Central memory CD8-positive, alpha-beta T cell (primary cell): ENCODE results near the gene XPR1.

Experiments
- ATAC-seq: fragments of 150-1000 bp; cut with Tn5 transposase; replicated peaks from 2 replicates; pipeline ENCODE4 v1.10.0; 2022; ENCODE audit warnings: mild to moderate bottlenecking, moderate FRiP score, moderate number of reproducible peaks; ENCODE audit not compliant: poor library complexity, severe bottlenecking; ENCODE audit errors: extremely low read depth
- DNase-seq, 2 donors: peaks; one replicate each; pipeline ENCODE4 v3.0.0; 2021; ENCODE audit warnings: low spot score in 2 of 2
- H3K27ac Mint-ChIP-seq: one replicate; pipeline ENCODE4 v1.8.0; 2022; ENCODE audit warnings: low read depth, mild to moderate bottlenecking, moderate library complexity, mixed read lengths
- H3K27me3 Mint-ChIP-seq: one replicate; pipeline ENCODE4 v1.8.0; 2022; ENCODE audit warnings: mixed read lengths
- H3K36me3 Mint-ChIP-seq: one replicate; pipeline ENCODE4 v1.8.0; 2022; ENCODE audit warnings: mild to moderate bottlenecking, moderate library complexity, mixed read lengths; ENCODE audit not compliant: insufficient read depth
- H3K4me1 Mint-ChIP-seq: one replicate; pipeline ENCODE4 v1.8.0; 2022; ENCODE audit warnings: mixed read lengths
- H3K4me3 Mint-ChIP-seq: one replicate; pipeline ENCODE4 v1.8.0; 2022; ENCODE audit warnings: mild to moderate bottlenecking, moderate library complexity, mixed read lengths
- H3K9me3 Mint-ChIP-seq: one replicate; pipeline ENCODE4 v1.8.0; 2022; ENCODE audit warnings: mixed read lengths

XPR1 gene

GRCh38 chr1:180884588-180885300, 252.9 kb downstream of the XPR1 start:
- Mint-ChIP-seq H3K27me3 (no peaks in the 10 kb centered on the region), H3K4me3 (no peak overlapping the region), H3K4me1 (no peaks in the 10 kb centered on the region), H3K36me3 (peaks cover 11% of the 10 kb centered on the region), H3K27ac (no peak overlapping the region), H3K9me3 (no peaks in the 10 kb centered on the region)
- DNase-seq (no peak), ATAC-seq (no peak)

DNA sequence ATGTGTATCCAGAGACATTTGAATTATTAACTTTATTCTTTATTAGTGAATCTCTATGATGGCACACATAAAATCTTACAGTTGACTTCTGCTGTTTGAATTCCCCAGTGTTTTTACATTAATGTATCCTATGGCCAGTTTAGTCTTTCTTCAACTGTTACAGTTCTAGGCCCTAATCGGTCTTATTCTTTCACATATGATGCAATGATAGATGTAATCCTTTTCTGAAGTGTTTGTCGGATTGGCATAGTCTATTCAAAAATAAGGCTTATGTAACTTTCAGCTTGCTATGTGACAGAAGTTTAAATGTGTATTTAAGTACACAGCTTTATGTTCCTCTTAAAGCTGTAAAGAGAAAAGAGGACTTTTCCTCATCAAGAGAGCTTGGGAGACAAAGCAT, 254.5 kb downstream of the XPR1 start:
- H3K27me3 Mint-ChIP-seq, result no peaks in the 10 kb centered on the region
- peaks cover 8% of the 10 kb centered on the region for H3K36me3 Mint-ChIP-seq
- no peak overlapping the region for H3K27ac Mint-ChIP-seq
- DNase-seq (no peak), ATAC-seq (no peak)
- no peaks in the 10 kb centered on the region for H3K9me3 Mint-ChIP-seq
- no peak overlapping the region for H3K4me3 Mint-ChIP-seq
- no peaks in the 10 kb centered on the region for H3K4me1 Mint-ChIP-seq

DNA sequence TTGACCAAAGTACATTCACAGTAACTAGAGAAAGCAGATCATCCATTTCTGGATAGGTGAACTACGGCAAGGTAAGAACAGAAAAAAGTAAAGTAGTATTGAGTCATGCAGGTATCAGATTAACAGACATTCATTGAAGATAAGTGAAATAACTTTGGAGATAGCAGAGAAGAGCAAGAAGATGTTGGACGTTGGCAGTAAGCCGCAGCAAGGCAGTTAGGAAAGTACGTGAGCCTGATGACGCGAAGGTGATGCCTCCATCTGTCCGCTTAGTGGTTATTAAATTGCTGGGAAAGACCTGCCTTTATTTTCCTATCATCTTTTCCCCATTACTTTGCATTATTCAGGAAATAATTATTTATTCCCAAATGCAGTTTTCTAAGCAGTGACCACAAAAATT, 256.0 kb downstream of the XPR1 start:
- Mint-ChIP-seq H3K4me3 (no peak overlapping the region), H3K27me3 (no peaks in the 10 kb centered on the region), H3K36me3 (peaks cover 9% of the 10 kb centered on the region), H3K4me1 (no peaks in the 10 kb centered on the region), H3K9me3 (no peaks in the 10 kb centered on the region), H3K27ac (no peak overlapping the region)
- DNase-seq (no peak), ATAC-seq (no peak)

GRCh38 chr1:180888870-180889269, 257.0 kb downstream of the XPR1 start:
- ATAC-seq, result no peak
- Mint-ChIP-seq H3K9me3 (no peaks in the 10 kb centered on the region), H3K4me3 (no peak overlapping the region), H3K36me3 (peaks cover 7% of the 10 kb centered on the region), H3K27me3 (no peaks in the 10 kb centered on the region), H3K27ac (no peak overlapping the region), H3K4me1 (no peaks in the 10 kb centered on the region)
- no peak for DNase-seq

DNA sequence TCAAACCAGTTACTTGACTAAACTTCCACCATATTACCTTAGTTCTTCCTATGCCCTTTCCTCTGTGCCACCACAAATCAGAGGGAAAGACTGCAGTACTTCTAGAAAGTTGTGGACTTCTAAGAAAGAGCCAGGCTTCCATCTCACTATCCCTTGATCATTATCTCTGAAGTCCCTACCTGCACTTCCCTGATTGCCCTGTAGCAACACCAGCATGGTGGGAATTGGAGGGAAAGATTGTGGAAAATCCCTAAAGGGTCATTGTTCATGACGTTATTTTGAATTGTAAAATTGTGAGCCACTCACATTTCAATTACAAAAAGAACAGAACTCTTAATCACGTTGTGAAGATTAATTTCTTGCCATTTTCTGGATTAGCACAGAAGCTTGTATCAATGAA, 257.5 kb downstream of the XPR1 start:
- H3K27me3 Mint-ChIP-seq, result no peaks in the 10 kb centered on the region
- ATAC-seq (no peak), DNase-seq (no peak)
- no peaks in the 10 kb centered on the region for H3K4me1 Mint-ChIP-seq
- H3K4me3 Mint-ChIP-seq, result no peak overlapping the region
- no peaks in the 10 kb centered on the region for H3K9me3 Mint-ChIP-seq
- H3K36me3 Mint-ChIP-seq, result peaks cover 7% of the 10 kb centered on the region
- H3K27ac Mint-ChIP-seq, result no peak overlapping the region

DNA sequence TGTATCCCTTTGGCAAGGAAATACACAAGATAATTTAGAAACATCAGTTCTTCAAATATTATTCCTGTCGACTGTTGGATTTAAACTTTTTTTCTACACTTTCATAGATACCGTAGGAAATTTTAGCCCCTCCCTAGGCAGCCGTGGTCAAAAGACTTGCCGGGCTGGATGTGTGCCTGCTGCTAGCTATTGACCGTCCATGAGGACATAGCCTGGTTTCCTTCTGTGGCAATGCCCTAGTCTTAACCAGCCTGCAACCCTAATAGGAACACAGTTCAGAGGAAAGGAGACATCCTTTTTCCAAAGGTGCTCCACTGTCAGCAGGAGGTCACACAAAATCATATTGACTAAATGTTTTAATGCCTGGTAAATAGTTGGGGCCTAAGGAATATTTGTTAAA, 260.4 kb downstream of the XPR1 start:
- Mint-ChIP-seq H3K4me3 (no peak overlapping the region), H3K9me3 (no peaks in the 10 kb centered on the region), H3K27me3 (no peaks in the 10 kb centered on the region), H3K27ac (no peak overlapping the region), H3K4me1 (no peaks in the 10 kb centered on the region), H3K36me3 (peaks cover 4% of the 10 kb centered on the region)
- ATAC-seq (no peak), DNase-seq (no peak)

DNA sequence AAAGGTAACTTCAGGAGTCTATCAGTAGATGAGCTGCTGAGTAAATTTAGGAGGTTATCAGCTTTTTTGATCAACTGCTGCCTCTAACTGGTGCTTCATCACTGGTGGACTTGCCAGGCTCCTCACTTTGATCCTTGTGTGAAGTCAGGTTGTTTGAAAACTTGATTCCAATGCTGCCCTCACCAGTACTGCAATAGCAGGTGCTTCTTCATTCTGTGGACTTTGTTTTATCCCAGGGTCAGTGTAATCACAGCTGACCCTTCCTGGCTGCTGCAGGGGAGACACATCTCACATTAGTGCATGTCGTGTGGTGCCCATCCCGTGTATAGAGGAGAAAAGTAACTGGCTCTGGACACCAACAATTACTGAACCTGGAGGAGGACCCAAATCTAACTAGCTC, 260.9 kb downstream of the XPR1 start:
- H3K4me3 Mint-ChIP-seq, result no peak overlapping the region
- H3K4me1 Mint-ChIP-seq, result no peaks in the 10 kb centered on the region
- no peak for ATAC-seq
- H3K27me3 Mint-ChIP-seq, result no peaks in the 10 kb centered on the region
- no peak for DNase-seq
- no peaks in the 10 kb centered on the region for H3K9me3 Mint-ChIP-seq
- no peak overlapping the region for H3K27ac Mint-ChIP-seq
- H3K36me3 Mint-ChIP-seq, result peaks cover 3% of the 10 kb centered on the region

DNA sequence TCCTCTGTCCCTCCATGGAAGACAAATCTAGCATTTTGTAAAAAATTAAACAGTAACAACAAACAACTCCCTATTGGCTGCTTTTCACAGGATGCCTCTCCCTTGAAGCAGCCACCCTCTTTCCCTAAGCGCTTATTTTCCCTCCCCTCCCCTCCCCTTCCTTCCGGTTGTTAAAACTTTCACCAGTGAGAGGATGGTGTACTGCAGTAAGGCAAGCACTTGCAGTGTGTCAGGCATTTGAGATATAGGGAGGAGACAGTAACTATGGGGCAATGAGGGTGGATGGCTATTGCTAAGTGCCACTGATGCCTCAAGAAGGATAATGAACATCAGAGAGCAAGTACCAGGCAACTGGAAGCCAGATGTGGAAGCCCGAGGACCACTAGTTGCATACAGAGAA, 261.8 kb downstream of the XPR1 start:
- H3K27ac Mint-ChIP-seq, result no peak overlapping the region
- H3K4me1 Mint-ChIP-seq, result no peaks in the 10 kb centered on the region
- no peak for DNase-seq
- no peak for ATAC-seq
- H3K4me3 Mint-ChIP-seq, result no peak overlapping the region
- H3K9me3 Mint-ChIP-seq, result no peaks in the 10 kb centered on the region
- H3K36me3 Mint-ChIP-seq, result peaks cover 2% of the 10 kb centered on the region
- no peaks in the 10 kb centered on the region for H3K27me3 Mint-ChIP-seq

DNA sequence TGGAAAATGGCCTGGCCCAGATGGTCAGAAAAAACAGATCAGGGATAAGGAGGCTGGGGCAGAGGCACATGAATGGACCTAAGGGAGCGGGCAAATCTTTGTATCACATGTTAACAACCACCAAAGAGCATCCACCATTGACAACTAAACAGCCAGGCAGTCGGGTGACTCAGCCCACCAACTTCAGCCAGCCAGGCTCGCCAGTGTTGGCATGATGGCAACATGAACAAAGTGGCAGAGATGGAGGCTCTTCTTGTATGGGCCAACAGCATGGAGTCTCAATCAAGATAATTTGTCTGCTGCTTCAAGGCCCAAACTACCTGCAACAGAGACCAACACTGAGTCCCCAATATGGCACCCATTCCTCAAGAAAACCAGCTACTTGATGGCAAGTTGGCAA, 264.3 kb downstream of the XPR1 start:
- DNase-seq (no peak), ATAC-seq (no peak)
- Mint-ChIP-seq H3K4me3 (no peak overlapping the region), H3K36me3 (peaks cover 2% of the 10 kb centered on the region), H3K27ac (no peak overlapping the region), H3K27me3 (no peaks in the 10 kb centered on the region), H3K9me3 (no peaks in the 10 kb centered on the region), H3K4me1 (no peaks in the 10 kb centered on the region)

GRCh38 chr1:180898441-180899219, 266.8 kb downstream of the XPR1 start:
- Mint-ChIP-seq H3K4me1 (no peaks in the 10 kb centered on the region), H3K27me3 (no peaks in the 10 kb centered on the region), H3K9me3 (no peaks in the 10 kb centered on the region), H3K27ac (no peak overlapping the region), H3K4me3 (no peak overlapping the region), H3K36me3 (peaks cover 2% of the 10 kb centered on the region)
- no peak for ATAC-seq
- no peak for DNase-seq

- no peaks in the 10 kb centered on the region for H3K4me1 Mint-ChIP-seq
- no peak overlapping the region for H3K4me3 Mint-ChIP-seq
- ATAC-seq (no peak), DNase-seq (no peak)
- H3K27me3 Mint-ChIP-seq, result no peaks in the 10 kb centered on the region
- no peaks in the 10 kb centered on the region for H3K9me3 Mint-ChIP-seq
- no peak overlapping the region for H3K27ac Mint-ChIP-seq
- peaks cover 2% of the 10 kb centered on the region for H3K36me3 Mint-ChIP-seq
These were observed 267.4 kb downstream of the XPR1 start for GRCh38 chr1:180899262-180899661.

DNA sequence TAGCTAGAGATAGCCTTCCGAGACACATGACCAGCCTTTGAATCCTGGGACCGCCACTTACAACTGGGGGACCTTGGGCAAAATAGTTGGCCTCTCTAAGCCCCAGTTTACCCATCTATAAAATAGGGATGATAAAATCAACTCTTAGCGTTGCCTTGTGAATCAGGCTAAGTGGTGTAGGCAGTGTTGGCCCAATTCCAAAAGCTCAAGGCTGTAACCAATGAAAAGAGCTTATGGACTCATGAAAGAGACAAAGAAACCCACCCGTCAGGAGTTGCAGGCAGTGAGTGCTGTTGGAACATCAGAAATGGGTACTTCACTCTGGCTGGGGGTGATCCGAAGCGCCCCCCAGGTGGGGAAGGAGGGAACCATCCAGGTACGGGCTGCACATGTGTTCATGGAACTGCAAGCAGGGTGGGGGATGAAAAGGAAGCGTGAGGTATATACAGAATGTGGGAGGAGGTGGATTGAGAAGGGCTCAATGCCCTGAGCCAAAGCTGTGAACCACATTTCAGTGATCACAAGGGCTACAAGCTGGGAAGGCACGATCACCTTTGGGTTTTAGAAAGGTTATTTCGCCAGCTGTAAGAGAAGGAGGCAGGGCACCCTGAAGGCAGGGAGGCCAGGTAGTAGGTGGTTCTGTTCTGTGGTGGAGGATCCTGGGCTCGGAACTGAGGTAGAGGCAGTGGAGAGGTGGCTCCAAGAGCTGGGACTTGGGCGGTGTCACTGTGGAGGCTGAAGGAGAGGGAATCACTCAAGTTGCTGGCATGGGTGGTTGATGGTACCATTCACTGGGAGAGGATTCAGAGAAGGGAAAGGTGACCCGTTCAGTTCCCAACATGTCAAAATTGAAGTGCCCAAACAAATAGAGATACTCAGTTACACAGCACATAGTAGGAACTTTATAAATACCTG, 269.5 kb downstream of the XPR1 start:
- no peak for ATAC-seq
- no peaks in the 10 kb centered on the region for H3K9me3 Mint-ChIP-seq

More for the DNA sequence above, 269.5 kb downstream of the XPR1 start:
- H3K4me3 Mint-ChIP-seq, result no peak overlapping the region
- no peaks in the 10 kb centered on the region for H3K4me1 Mint-ChIP-seq
- DNase-seq, result no peak
- H3K27ac Mint-ChIP-seq, result no peak overlapping the region
- H3K27me3 Mint-ChIP-seq, result no peaks in the 10 kb centered on the region
- peaks cover 2% of the 10 kb centered on the region for H3K36me3 Mint-ChIP-seq
